ENCODE measurements around the gene DYTN.

DYTN gene

DNA sequence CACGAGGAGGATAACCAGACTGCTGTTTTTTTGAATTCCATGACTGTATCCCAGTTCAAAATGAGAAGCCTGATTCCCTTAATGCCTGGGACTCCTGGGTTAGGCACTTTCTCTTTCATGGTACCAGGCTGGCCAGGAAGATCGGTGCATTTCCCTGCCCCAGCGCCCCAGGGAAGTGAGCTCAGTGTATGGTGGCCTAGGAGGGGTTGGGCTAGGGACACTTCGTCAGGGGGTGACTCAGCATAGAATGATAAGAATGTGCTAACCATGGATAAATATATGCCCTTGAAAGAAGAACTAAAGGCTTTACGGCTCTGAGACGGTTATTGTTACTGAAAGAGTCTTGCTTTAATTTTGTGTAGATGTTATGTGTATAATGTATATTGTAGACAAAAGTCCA is 103.4 kb downstream of the DYTN start:
- TF ChIP-seq TAF1 (IDR thresholded peaks at IDR 0.05; ENCODE audit: borderline replicate concordance, insufficient read depth, low read length): no peak
- TF ChIP-seq SIN3A (IDR thresholded peaks at IDR 0.05; ENCODE audit: borderline replicate concordance, insufficient read depth, low read length): no peak

DNA sequence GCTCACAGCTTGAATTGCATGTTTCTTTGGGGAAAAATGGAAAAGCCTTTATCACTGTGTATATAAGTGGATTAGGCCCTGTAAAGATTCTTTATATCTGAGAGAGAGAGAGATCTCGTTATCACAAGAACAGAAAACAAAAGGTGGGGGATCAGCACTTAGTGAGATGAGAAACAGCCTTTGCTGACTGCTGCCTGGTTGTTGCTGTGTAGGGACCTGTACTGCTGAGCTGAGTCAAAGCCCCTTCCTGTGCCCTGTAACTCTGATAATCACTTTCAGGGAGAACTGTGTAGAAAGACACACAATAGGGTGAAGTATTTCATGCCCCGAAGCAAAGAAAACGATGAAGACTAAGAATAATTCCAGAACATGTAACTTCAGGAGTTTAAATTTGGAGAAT is 106.5 kb downstream of the DYTN start:
- TF ChIP-seq POLR2AphosphoS5 (IDR thresholded peaks at IDR 0.05; ENCODE audit: low read depth, low read length) (no peak), FOXP2 (optimal IDR thresholded peaks at IDR 0.05; ENCODE audit: borderline replicate concordance, extremely low read depth, extremely low read length, insufficient read depth) (no peak)

DNA sequence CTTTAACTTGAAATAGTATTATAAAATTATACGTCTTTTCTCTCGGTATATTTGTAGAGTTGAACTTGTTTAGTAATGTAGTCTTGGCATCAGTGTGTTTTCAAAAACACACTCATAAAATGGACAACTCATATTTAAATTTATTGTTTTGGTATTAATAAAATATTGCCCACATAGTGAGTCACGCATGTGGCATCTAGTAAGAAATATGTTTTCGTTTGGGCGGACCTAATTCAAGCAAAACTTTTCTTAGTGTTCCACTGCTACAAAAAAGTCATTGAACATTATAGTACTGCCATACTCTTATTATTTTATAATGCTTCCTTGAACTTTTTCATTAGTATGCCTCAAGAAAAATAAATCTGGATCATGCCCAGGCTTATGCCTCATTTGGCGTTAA is 107.0 kb downstream of the DYTN start:
- TF ChIP-seq, protein P1, sequence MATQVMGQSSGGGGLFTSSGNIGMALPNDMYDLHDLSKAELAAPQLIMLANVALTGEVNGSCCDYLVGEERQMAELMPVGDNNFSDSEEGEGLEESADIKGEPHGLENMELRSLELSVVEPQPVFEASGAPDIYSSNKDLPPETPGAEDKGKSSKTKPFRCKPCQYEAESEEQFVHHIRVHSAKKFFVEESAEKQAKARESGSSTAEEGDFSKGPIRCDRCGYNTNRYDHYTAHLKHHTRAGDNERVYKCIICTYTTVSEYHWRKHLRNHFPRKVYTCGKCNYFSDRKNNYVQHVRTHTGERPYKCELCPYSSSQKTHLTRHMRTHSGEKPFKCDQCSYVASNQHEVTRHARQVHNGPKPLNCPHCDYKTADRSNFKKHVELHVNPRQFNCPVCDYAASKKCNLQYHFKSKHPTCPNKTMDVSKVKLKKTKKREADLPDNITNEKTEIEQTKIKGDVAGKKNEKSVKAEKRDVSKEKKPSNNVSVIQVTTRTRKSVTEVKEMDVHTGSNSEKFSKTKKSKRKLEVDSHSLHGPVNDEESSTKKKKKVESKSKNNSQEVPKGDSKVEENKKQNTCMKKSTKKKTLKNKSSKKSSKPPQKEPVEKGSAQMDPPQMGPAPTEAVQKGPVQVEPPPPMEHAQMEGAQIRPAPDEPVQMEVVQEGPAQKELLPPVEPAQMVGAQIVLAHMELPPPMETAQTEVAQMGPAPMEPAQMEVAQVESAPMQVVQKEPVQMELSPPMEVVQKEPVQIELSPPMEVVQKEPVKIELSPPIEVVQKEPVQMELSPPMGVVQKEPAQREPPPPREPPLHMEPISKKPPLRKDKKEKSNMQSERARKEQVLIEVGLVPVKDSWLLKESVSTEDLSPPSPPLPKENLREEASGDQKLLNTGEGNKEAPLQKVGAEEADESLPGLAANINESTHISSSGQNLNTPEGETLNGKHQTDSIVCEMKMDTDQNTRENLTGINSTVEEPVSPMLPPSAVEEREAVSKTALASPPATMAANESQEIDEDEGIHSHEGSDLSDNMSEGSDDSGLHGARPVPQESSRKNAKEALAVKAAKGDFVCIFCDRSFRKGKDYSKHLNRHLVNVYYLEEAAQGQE (IDR thresholded peaks at IDR 0.05; ENCODE audit: insufficient read depth in 1 of 2, low read depth in 2 of 2, low read length in 2 of 2): no peak
- TF ChIP-seq FOXP2 (optimal IDR thresholded peaks at IDR 0.05; ENCODE audit: borderline replicate concordance, extremely low read depth, extremely low read length, insufficient read depth) (no peak), POLR2AphosphoS5 (IDR thresholded peaks at IDR 0.05; ENCODE audit: low read depth, low read length) (no peak), SIN3A (IDR thresholded peaks at IDR 0.05; ENCODE audit: borderline replicate concordance, insufficient read depth, low read length) (no peak), TAF1 (IDR thresholded peaks at IDR 0.05; ENCODE audit: borderline replicate concordance, insufficient read depth, low read length) (no peak)

- TF ChIP-seq SIN3A (IDR thresholded peaks at IDR 0.05; ENCODE audit: borderline replicate concordance, insufficient read depth, low read length): no peak
- TF ChIP-seq FOXP2 (optimal IDR thresholded peaks at IDR 0.05; ENCODE audit: borderline replicate concordance, extremely low read depth, extremely low read length, insufficient read depth): no peak
- TF ChIP-seq POLR2AphosphoS5 (IDR thresholded peaks at IDR 0.05; ENCODE audit: low read depth, low read length): no peak
- TF ChIP-seq TAF1 (IDR thresholded peaks at IDR 0.05; ENCODE audit: borderline replicate concordance, insufficient read depth, low read length): no peak
- TF ChIP-seq, protein P1 (IDR thresholded peaks at IDR 0.05; ENCODE audit: insufficient read depth in 1 of 2, low read depth in 2 of 2, low read length in 2 of 2): no peak
Measured at GRCh38 chr2:206610451-206610850, 107.7 kb downstream of the DYTN start.

DNA sequence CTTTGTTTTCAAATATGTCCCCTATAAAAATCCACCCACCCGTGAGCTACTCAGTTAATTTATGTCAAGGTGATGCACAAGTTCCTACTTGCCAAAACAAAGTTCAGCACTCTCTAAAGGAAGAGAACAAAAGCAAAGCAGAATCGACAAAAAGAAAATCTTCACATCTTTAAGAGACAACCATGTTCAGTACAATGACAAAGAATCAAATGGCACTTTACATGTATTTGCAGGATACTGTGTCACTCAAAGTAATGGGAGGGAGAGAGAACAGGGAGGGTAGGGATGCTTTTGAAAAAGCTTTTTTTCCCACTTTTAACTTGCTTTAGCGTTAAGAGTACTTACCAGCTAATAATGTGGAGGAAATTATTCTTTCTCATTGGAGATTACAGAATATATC is 115.0 kb downstream of the DYTN start:
- TF ChIP-seq POLR2AphosphoS5 (IDR thresholded peaks at IDR 0.05; ENCODE audit: low read depth, low read length) (no peak), FOXP2 (optimal IDR thresholded peaks at IDR 0.05; ENCODE audit: borderline replicate concordance, extremely low read depth, extremely low read length, insufficient read depth) (no peak), SIN3A (IDR thresholded peaks at IDR 0.05; ENCODE audit: borderline replicate concordance, insufficient read depth, low read length) (no peak), TAF1 (IDR thresholded peaks at IDR 0.05; ENCODE audit: borderline replicate concordance, insufficient read depth, low read length) (no peak)
- TF ChIP-seq, protein P1 (IDR thresholded peaks at IDR 0.05; ENCODE audit: insufficient read depth in 1 of 2, low read depth in 2 of 2, low read length in 2 of 2): no peak

All from PFSK-1 (cell line).